ENCODE data around the gene PTPRK. TPM values are rescaled to one million over a fixed set of nuclear protein-coding genes. Genes with fewer than 3 reads are reported as not detected.

The PTPRK gene
- total RNA-seq, 4 donors from 2014 or later: 10.3 to 36.0 (median 20.5) TPM

GRCh38 chr6:128305976-128306375, 214.4 kb downstream of the PTPRK start:
- no peaks in the 10 kb centered on the region for H3K27me3 ChIP-seq
- WGBS, 2 donors: 87 to 91% methylated on average over 2 of the region's 2 CpGs

DNA sequence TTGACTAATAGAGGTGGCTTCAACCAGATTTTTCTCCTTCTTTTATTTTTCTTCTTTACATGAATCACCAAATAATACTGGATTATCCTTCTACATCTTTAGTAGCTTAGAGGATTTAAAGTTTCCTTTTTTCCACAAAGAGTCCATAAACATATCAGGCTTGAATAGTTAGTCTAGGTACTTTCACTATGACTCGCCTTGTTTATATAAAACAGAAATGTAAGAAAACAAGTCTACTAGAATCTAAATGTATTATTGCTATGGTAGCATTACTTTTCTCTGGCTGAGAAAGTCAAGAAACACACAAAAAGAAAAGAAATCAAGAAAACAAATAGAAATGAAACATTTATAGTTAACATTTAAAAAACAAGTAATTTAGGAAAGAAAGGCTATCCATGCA, 215.2 kb downstream of the PTPRK start:
- no peak for DNase-seq
- 53 to 64% methylated on average over 1 of the region's 1 CpG for WGBS, 2 donors
- peaks cover 0 to 10% (median 0%) of the 10 kb centered on the region in 3 donors for H3K4me1 ChIP-seq
- no peak overlapping the region for H3K27ac ChIP-seq
- TF ChIP-seq CTCF (IDR thresholded peaks at IDR 0.05) (no peak), POLR2A (IDR thresholded peaks at IDR 0.05) (no peak)
- no peaks in the 10 kb centered on the region for H3K36me3 ChIP-seq
- no peak overlapping the region for H3K4me3 ChIP-seq
- intact Hi-C loops (cut with DNase I): no loop called here
- no peaks in the 10 kb centered on the region for H3K9me3 ChIP-seq
- no peaks in the 10 kb centered on the region for H3K27me3 ChIP-seq

More at GRCh38 chr6:128305976-128306375, 214.4 kb downstream of the PTPRK start:
- H3K36me3 ChIP-seq: no peaks in the 10 kb centered on the region
- H3K27ac ChIP-seq: no peak overlapping the region
- no peak for DNase-seq
- TF ChIP-seq CTCF (IDR thresholded peaks at IDR 0.05) (no peak), POLR2A (IDR thresholded peaks at IDR 0.05) (no peak)
- no peaks in the 10 kb centered on the region for H3K9me3 ChIP-seq
- H3K4me3 ChIP-seq: no peak overlapping the region
- H3K4me1 ChIP-seq: peaks cover 0 to 16% (median 0%) of the 10 kb centered on the region in 3 donors
- intact Hi-C loops (cut with DNase I): no loop called here

DNA sequence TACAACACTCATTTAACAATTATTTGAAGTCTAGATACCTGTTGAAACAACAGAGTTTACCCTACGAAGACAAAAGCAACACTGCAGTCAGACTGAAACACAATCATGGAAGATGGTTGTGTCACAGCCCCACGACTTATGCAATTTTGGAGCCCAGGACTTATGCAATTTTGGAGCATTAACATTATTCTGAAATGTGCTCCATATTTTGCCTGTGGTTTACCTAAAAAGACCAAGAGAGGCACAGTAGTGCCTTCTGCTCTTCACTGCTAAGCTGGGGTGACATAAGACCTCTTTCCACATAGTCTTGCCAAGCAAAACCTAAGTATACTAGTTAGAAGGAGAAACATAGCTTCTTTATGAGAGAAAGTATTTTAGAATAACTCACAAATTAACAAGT, 216.5 kb downstream of the PTPRK start:
- TF ChIP-seq CTCF (IDR thresholded peaks at IDR 0.05) (no peak), POLR2A (IDR thresholded peaks at IDR 0.05) (no peak)
- Histone ChIP-seq H3K4me3 (no peak overlapping the region), H3K9me3 (no peaks in the 10 kb centered on the region), H3K4me1 (peaks cover 0 to 10% (median 0%) of the 10 kb centered on the region in 3 donors), H3K27ac (no peak overlapping the region), H3K36me3 (no peaks in the 10 kb centered on the region), H3K27me3 (no peaks in the 10 kb centered on the region)
- intact Hi-C loops (cut with DNase I): no loop called here
- no peak for DNase-seq
- WGBS, 2 donors: 76 to 79% methylated on average over 2 of the region's 2 CpGs

DNA sequence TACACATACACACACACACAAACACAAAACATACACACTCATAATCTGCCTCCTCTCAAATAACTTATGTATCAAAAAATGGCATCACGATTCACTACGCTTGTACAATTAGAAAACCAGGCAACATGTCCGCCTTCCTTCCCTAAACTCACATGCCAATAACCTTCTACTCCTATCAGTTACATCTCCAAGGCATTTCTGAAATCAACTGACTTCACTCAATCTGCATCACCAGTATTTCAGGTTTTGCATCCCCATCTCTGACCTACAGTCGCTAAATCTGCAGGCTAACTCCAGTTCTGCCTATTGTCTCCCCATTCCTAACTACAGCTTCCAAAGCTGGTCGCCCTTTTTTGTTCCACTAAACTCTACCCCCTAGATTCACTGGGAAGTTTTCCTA, 217.5 kb downstream of the PTPRK start:
- H3K36me3 ChIP-seq: no peaks in the 10 kb centered on the region
- H3K27ac ChIP-seq: no peak overlapping the region
- no peaks in the 10 kb centered on the region for H3K27me3 ChIP-seq
- intact Hi-C loops (cut with DNase I): no loop called here
- WGBS, 2 donors: 95 to 99% methylated on average over 5 of the region's 5 CpGs
- peaks cover 0 to 10% (median 0%) of the 10 kb centered on the region in 3 donors for H3K4me1 ChIP-seq
- DNase-seq: no peak
- no peak for TF ChIP-seq POLR2A (IDR thresholded peaks at IDR 0.05)
- TF ChIP-seq CTCF (IDR thresholded peaks at IDR 0.05): no peak
- H3K9me3 ChIP-seq: no peaks in the 10 kb centered on the region
- H3K4me3 ChIP-seq: no peak overlapping the region

DNA sequence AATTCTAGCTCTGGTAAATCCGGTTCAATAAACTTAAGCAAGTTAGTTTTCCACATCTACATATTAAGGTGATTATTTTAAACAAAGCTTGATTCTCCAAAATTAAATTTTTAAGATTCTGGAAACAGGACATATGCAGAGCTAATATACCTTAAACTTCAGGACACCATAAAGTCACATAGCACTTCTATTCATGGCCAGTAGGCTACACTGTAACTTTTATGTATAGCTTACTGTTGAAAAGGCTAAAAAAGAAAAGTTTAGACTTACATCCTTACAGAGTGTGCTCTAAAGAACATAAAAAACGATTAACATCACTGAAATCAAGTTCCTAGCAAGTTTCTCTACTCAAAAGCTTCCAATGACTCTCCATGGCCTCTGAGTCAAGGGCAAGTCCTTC, 224.7 kb downstream of the PTPRK start:
- intact Hi-C loops (cut with DNase I): no loop called here
- Histone ChIP-seq H3K36me3 (no peaks in the 10 kb centered on the region), H3K27me3 (no peaks in the 10 kb centered on the region), H3K4me1 (no peaks in the 10 kb centered on the region), H3K4me3 (no peak overlapping the region), H3K27ac (no peak overlapping the region), H3K9me3 (no peaks in the 10 kb centered on the region)
- WGBS, 2 donors: 76 to 88% methylated on average over 2 of the region's 2 CpGs
- DNase-seq: no peak
- TF ChIP-seq POLR2A (IDR thresholded peaks at IDR 0.05): no peak
- no peak for TF ChIP-seq CTCF (IDR thresholded peaks at IDR 0.05)
